GM08714 (cell line): ENCODE data around the gene WDR41.
"Not testable (repeated sequence)": the region's sequence is repeated elsewhere in the genome, so short reads cannot be mapped to it uniquely, and the experiment has no call there.

Source experiments
- H3K4me3 ChIP-seq: fragments of 200-500 bp; sonication (Bioruptor generic); 2 replicates; pipeline ENCODE4 v1.5.1; 2014; ENCODE audit warnings: mild to moderate bottlenecking, low read length, inconsistent platforms
- ZNF274 ChIP-seq: IDR thresholded peaks from 2 replicates; pipeline ENCODE4 v1.6.1; 2012; ENCODE audit warnings: mild to moderate bottlenecking, low read depth, low read length

Gene WDR41

DNA sequence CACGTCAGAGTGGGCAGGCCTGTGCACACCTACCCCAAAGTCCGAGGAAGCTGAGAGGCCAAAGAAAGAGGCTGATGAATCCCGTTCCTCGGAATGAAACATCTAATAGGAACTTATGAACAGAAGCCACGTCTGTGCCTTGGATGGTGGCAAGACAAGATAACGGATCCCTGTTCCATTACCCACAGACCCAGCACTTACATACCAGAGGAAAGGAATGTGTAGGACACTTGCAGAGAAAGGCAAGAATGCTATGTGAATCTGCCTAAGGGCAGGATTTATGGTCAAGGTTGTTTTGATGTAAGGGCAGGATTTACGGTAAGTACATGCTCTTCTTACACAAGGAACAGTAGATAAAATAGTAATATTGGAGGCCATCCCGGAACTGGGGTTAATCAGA lies 93.2 kb downstream of the WDR41 start:
- no peak overlapping the region for H3K4me3 ChIP-seq
- TF ChIP-seq ZNF274 = no peak

GRCh38 chr5:77398458-77398857 lies 93.7 kb downstream of the WDR41 start:
- TF ChIP-seq ZNF274 = no peak
- no peak overlapping the region for H3K4me3 ChIP-seq

DNA sequence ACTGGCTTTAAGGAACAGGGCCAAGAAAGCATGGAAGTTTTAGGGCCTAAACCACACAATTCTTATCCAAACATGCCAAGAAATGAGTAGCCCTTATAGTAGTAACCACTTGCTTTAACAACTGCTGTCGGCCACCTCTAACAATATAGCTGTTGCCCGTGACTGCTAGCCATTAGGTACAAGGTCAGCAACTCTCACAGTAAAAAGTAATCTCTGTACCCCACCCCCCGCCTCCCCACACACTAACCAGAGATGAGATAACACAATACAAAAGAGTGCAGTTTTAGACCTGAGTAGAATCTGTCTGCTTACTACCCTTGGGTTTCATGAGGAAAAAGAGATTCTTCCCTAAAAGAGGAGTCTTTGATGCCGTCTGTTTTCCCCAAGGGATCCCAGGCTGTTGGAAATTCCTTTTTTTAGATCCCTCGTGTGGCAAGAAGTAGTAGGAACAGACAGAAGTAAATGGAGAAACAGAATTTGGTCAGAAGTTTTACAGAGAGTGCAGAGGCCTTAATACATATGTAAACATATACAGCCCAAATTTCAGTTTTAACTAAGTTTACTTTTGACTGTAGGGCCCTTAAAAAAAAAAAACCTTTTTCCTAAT lies 94.3 kb downstream of the WDR41 start:
- no peak for TF ChIP-seq ZNF274
- H3K4me3 ChIP-seq = no peak overlapping the region

- no peak for TF ChIP-seq ZNF274
- H3K4me3 ChIP-seq = no peak overlapping the region
Measured at GRCh38 chr5:77396017-77396416, 96.1 kb downstream of the WDR41 start.

- no peak overlapping the region for H3K4me3 ChIP-seq
- no peak for TF ChIP-seq ZNF274
Measured at GRCh38 chr5:77394064-77394715, 97.9 kb downstream of the WDR41 start.

DNA sequence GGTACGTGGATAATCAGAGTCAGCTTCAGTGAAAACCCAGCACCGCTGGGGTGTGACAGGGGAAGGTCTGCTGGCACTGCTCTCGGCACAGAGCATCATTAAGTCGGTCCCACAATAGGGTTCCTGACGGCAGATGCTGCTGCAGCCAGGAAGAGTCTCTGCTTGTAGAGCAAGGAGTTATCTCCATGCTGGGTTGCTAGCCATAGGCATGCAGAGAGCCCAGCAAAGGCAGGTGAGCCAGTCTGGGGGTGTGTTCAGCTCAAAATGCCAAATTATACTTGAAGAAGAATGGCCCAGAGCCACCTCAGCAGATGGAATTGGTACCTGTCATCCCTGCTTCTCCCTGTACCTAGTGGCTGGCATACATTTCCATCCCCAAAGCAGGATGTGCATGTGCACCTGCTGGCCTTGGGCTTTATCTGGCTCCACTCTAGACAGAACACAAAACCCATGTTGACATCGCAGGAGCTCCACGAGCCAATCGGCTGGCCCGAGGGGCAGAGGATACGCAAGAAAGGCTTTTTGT lies 100.8 kb downstream of the WDR41 start:
- H3K4me3 ChIP-seq = no peak overlapping the region
- TF ChIP-seq ZNF274 = no peak

DNA sequence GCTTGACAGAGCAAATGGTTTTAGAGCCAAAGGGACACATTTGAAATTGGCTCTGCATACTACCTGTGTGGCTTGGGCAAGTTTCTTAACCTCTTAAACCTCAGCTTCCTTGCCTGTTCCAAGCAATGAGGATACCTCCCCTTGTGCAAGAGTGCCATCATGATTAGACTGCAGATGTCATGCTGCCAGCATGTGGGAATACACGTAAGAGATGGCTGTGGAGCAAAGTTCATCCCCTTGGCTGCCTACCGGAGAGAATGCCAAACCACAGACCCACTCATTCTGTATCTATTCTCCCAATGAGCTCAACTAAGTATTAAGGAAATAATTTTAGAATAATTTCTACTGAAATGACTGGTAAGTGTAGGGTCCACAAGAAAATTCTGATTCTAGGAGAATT lies 101.3 kb downstream of the WDR41 start:
- no peak for TF ChIP-seq ZNF274
- H3K4me3 ChIP-seq = no peak overlapping the region

DNA sequence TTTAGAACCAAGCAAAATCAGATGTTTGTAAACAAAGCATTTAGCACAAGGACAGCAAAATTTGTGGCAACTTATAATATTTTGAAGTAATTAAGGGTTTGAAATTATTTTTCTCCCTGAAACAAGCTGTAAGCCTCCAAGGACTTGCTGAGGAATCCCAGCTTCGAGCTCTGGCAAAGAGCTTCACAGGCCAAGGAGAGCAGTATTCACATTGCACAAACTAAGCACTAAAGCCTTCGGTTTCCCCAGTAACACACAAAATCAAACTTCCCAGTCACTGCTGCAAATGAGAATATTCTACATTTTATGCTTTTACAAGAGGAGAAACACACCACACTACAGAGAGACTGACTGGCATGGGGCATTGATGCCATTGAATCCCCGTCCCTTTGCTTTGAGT lies 101.9 kb downstream of the WDR41 start:
- no peak overlapping the region for H3K4me3 ChIP-seq
- no peak for TF ChIP-seq ZNF274

GRCh38 chr5:77389746-77390145 lies 102.4 kb downstream of the WDR41 start:
- no peak for TF ChIP-seq ZNF274
- H3K4me3 ChIP-seq = no peak overlapping the region

- H3K4me3 ChIP-seq = not testable (repeated sequence)
Measured at GRCh38 chr5:77386340-77386739, 105.8 kb downstream of the WDR41 start.

DNA sequence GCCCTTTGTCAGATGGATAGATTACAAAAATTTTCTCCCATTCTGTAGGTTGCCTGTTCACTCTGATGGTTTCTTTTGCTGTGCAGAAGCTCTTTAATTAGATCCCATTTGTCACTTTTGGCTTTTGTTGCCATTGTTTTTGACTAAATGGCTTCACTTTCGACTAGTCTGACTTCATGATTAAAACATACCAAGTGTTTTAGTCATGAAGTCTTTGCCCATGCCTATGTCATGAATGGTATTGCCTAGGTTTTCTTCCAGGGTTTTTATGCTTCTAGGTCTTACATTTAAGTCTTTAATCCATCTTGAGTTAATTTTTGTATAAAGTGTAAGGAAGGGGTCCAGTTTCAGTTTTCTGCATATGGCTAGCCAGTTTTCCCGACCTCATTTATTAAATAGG lies 108.8 kb downstream of the WDR41 start:
- H3K4me3 ChIP-seq = not testable (repeated sequence)
